Lower lobe of right lung (tissue), 2 donors: ENCODE data around the gene ELOVL2. TPM values are rescaled to one million over a fixed set of nuclear protein-coding genes. Genes with fewer than 3 reads are reported as not detected.
"Not testable (repeated sequence)": the region's sequence is repeated elsewhere in the genome, so short reads cannot be mapped to it uniquely, and the experiment has no call there.

Experiments
- ATAC-seq, 2 donors: fragments of 200-7000 bp; cut with Tn5 transposase; one replicate each; pipeline ENCODE4 v1.9.1; 2020 to 2022; ENCODE audit warnings: mild to moderate bottlenecking in 2 of 2, moderate library complexity in 2 of 2
- DNase-seq: peaks from one replicate; pipeline ENCODE4 v3.0.0-alpha.2; 2020
- H3K27ac ChIP-seq: fragments of 200-600 bp; one replicate; pipeline ENCODE4 v1.8.0; 2022
- H3K27me3 ChIP-seq: fragments of 200-600 bp; one replicate; pipeline ENCODE4 v1.8.0; 2022; ENCODE audit warnings: low read depth
- H3K36me3 ChIP-seq: fragments of 200-600 bp; one replicate; pipeline ENCODE4 v1.8.0; 2022; ENCODE audit warnings: mild to moderate bottlenecking
- H3K4me1 ChIP-seq: fragments of 200-600 bp; one replicate; pipeline ENCODE4 v1.8.0; 2022
- H3K4me3 ChIP-seq: fragments of 200-600 bp; one replicate; pipeline ENCODE4 v1.8.0; 2022; ENCODE audit warnings: mild to moderate bottlenecking
- H3K9me3 ChIP-seq: fragments of 200-600 bp; one replicate; pipeline ENCODE4 v1.8.0; 2022
- intact Hi-C: fragments of 100-400 bp; cut with DNase I; formaldehyde crosslinking; loops from one replicate; pipeline ENCODE4 v1.11.0; 2022
- long read RNA-seq: library from polyadenylated mRNA; unstranded; transcript quantifications from one replicate; pipeline ENCODE4 v2.0.0, GENCODE V29; 2021
- total RNA-seq: library from RNA; stranded (reverse); fragmentation: NEBNext Ultra II Directional; extraction: Animal tissue kit (Norgen Biotek cat#: 25700); gene quantifications from one replicate; pipeline ENCODE4 v1.2.1, GENCODE V29; 2021
- TF ChIP-seq, protein P1 (sequence below): fragments of 200-600 bp; IDR thresholded peaks from one replicate; pipeline ENCODE4 v1.8.0; 2022; ENCODE audit warnings: antibody characterized with exemption, mild to moderate bottlenecking
- donor health status: DM: no; HTN: yes; CAD: no; lungs with severe emphysema.

The ELOVL2 gene, protein sequence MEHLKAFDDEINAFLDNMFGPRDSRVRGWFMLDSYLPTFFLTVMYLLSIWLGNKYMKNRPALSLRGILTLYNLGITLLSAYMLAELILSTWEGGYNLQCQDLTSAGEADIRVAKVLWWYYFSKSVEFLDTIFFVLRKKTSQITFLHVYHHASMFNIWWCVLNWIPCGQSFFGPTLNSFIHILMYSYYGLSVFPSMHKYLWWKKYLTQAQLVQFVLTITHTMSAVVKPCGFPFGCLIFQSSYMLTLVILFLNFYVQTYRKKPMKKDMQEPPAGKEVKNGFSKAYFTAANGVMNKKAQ
- total RNA-seq = 0.21 TPM
- long read RNA-seq = 0 reads

DNA sequence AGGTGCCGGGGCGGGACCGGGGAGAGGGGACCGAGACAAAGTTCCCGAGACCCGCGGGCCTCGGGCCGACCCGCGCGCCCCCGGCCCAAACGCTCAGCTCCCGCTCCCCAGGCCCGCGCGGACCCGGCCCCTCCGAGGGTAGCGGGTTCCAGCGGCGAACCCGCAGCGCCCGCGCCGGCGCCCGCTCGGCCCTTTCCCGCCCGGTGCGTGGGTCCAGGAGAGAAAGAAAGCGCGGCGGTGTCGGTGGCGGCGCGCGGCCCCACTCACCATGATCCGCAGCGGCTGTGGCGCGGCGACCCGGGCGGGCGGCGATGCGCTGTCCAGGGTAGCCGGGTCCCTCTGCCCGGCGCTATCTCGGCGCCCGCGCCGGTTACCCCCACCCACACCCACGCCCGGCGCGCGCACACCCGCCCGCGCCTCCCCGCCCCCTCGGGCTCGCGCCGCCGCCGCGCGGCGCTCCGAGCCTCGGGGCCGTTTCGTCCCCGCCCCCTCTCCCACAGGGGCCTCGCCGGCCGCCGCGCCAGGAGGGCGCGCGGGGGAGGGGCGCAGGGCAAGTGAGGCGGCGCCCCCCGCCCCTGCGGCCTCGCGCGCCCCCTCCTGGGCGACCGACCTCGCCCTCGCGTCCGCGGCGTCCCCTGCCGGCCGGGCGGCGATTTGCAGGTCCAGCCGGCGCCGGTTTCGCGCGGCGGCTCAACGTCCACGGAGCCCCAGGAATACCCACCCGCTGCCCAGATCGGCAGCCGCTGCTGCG, at the start of gene ELOVL2:
Gene ELOVL2, minus strand, starts transcription at position 345 of the 751 bp plus-strand sequence. Its CDS starts 75 bp downstream, at position 270.
- H3K9me3 ChIP-seq = no peaks in the 10 kb centered on the region
- peak; percentile 82 to 89 for ATAC-seq
- peaks cover 86% of the 10 kb centered on the region for H3K27me3 ChIP-seq
- TF ChIP-seq, protein P1, sequence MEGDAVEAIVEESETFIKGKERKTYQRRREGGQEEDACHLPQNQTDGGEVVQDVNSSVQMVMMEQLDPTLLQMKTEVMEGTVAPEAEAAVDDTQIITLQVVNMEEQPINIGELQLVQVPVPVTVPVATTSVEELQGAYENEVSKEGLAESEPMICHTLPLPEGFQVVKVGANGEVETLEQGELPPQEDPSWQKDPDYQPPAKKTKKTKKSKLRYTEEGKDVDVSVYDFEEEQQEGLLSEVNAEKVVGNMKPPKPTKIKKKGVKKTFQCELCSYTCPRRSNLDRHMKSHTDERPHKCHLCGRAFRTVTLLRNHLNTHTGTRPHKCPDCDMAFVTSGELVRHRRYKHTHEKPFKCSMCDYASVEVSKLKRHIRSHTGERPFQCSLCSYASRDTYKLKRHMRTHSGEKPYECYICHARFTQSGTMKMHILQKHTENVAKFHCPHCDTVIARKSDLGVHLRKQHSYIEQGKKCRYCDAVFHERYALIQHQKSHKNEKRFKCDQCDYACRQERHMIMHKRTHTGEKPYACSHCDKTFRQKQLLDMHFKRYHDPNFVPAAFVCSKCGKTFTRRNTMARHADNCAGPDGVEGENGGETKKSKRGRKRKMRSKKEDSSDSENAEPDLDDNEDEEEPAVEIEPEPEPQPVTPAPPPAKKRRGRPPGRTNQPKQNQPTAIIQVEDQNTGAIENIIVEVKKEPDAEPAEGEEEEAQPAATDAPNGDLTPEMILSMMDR = peak; percentile 28
- H3K36me3 ChIP-seq = no peaks in the 10 kb centered on the region
- intact Hi-C loops = no loop called here
- H3K27ac ChIP-seq = no peak within 1 kb of the TSS
- no peaks in the 10 kb centered on the region for H3K4me1 ChIP-seq
- DNase-seq = no peak
- peak within 1 kb of the TSS; percentile 49 for H3K4me3 ChIP-seq

DNA sequence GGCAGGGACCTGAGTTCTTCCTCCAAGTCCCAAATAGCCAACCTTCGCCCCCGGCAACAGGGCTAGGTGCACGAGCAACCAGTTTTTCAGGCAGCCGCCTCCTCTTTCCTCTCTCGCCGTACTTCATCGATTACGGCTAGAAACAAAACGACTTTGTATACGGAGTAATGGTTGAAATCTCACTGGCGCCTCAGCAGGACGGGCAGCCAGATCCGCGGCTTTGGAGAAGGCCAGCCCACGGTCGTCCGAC, 49.2 kb upstream of the ELOVL2 start:
- Histone ChIP-seq H3K4me1 (peaks cover 24% of the 10 kb centered on the region), H3K9me3 (no peaks in the 10 kb centered on the region), H3K36me3 (no peaks in the 10 kb centered on the region), H3K27ac (peak overlapping the region; percentile 98), H3K4me3 (peak overlapping the region; percentile 97), H3K27me3 (no peaks in the 10 kb centered on the region)
- intact Hi-C loops = no loop called here
- DNase-seq = no peak
- ATAC-seq = peak; percentile 13 to 34
- TF ChIP-seq, protein P1 = no peak

DNA sequence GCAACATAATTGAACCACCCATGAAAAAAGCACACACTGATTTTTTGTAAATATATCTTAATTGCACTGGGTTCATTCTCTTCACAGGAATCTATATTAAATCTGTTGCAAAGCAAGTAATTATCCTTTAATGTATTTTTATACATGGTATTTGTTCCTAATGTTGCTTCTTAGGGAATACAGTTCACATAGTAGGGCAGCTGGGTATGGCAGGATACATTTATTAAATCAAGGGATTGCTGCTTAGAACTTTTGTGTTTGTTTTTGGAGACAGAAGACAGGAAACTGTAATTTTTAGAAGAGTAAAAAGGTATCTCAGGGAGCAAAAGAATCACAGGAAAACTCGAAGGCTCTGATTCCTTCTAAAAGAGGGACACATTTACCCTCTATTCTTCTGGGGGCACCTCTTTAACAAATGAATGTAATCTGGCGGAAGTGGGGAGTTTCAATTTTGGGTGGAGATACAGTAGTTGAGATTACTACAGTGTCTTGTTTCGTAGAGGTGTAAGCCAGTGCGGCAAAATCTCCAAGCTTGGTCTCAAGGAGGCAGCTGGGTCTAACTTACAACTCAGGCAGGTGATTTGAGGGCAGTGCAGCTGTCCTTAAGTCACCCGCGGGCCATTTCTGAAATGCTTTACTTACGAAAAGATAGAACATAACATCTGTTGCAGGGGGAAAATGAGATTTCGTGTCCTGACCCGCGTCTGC, 48.7 kb upstream of the ELOVL2 start:
- Histone ChIP-seq H3K9me3 (no peaks in the 10 kb centered on the region), H3K4me3 (peak overlapping the region; percentile 97), H3K27ac (peak overlapping the region; percentile 98), H3K36me3 (no peaks in the 10 kb centered on the region), H3K27me3 (no peaks in the 10 kb centered on the region), H3K4me1 (peaks cover 24% of the 10 kb centered on the region)
- intact Hi-C loops = no loop called here
- DNase-seq (no peak), ATAC-seq (peak; percentile 31 to 43)
- TF ChIP-seq, protein P1 = no peak

DNA sequence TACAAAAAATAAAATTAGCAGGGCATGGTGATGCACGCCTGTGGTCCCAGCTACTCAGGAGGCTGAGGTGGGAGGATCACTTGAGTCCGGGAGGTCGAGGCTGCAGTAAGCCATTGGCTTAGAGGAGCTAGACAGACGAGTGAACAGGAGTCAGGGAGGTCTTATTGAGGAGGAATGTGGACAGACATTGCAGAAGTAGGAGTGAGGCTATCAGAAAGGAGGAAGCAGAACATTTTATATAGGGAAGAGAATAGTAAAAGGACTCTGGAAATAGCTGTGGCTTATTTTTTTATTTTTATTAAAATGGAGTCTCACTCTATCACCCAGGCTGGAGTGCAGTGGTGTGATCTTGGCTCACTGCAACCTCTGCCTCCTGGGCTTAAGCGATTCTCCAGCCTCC, 47.0 kb upstream of the ELOVL2 start:
- ATAC-seq, H3K27me3 ChIP-seq, DNase-seq, H3K27ac ChIP-seq, H3K9me3 ChIP-seq, H3K4me3 ChIP-seq, intact Hi-C loops, H3K36me3 ChIP-seq: not testable (repeated sequence)
- H3K4me1 ChIP-seq = peaks cover 23% of the 10 kb centered on the region

DNA sequence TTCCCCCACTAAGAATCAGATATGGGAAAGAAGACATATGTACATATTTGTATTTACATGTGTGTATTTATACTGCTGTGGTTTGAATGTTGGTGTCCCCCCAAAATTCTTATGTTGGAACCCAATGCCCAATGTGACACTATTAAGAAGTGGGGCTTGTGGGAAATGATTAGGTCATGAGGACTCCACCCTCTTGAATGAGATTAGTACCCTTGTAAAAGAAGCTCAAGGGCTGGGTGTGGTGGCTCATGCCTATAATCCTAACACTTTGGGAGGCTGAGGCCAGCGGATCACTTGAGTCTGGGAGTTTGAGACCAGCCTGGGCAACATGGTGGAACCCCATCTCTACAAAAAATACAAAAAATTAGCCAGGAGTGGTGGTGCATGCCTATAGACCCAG, 45.6 kb upstream of the ELOVL2 start:
- TF ChIP-seq, protein P1 = no peak
- DNase-seq (no peak), ATAC-seq (no peak)
- Histone ChIP-seq H3K27me3 (no peaks in the 10 kb centered on the region), H3K4me1 (peaks cover 8% of the 10 kb centered on the region), H3K27ac (no peak overlapping the region), H3K9me3 (no peaks in the 10 kb centered on the region), H3K4me3 (no peak overlapping the region), H3K36me3 (no peaks in the 10 kb centered on the region)
- intact Hi-C loops = no loop called here

DNA sequence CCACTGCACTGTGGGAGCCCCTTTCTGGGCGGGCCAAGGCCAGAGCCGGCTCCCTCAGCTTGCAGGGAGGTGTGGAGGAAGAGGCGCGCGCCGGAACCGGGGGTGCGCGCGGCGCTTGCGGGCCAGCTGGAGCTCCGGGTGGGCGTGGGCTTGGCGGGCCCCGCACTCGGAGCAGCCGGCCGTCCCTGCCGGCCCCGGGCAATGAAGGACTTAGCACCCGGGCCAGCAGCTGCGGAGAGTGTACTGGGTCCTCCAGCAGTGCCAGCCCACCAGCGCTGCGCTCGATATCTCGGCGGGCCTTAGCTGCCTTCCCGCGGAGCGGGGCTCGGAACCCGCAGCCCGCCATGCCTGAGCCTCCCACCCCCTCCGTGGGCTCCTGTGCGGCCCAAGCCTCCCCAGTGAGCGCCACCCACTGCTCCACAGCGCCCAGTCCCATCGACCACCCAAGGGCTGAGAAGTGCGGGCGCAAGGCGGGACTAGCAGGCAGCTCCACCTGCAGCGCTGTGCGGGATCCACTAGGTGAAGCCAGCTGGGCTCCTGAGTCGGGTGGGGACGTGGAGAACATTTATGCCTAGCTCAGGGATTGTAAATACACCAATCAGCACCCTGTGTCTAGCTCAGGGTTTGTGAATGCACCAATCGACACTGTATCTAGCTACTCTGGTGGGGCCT, 43.2 kb upstream of the ELOVL2 start:
- H3K4me3 ChIP-seq, DNase-seq, ATAC-seq, H3K27me3 ChIP-seq, H3K9me3 ChIP-seq, intact Hi-C loops, H3K27ac ChIP-seq, H3K36me3 ChIP-seq, H3K4me1 ChIP-seq: not testable (repeated sequence)
